Neural progenitor cell (in vitro differentiated cells): ENCODE data around the gene EFNA5. TPM values are rescaled to one million over a fixed set of nuclear protein-coding genes. Genes with fewer than 3 reads are reported as not detected.

Experiments
- DNase-seq: peaks from one replicate; pipeline ENCODE4 v3.0.0-alpha.2; 2016; ENCODE audit warnings: low spot score
- H2AFZ ChIP-seq: fragments of 200-600 bp; sonication (generic); replicated peaks from 2 replicates; pipeline ENCODE4 v1.6.1; 2016; ENCODE audit warnings: antibody characterized with exemption
- H3F3A ChIP-seq: fragments of 200-600 bp; sonication (generic); 2 replicates; pipeline ENCODE4 v1.6.1; 2016; ENCODE audit warnings: antibody characterized with exemption, low read depth
- H3K27ac ChIP-seq: fragments of 200-600 bp; sonication (generic); 2 replicates; pipeline ENCODE4 v1.5.1; 2016; ENCODE audit warnings: mild to moderate bottlenecking
- H3K27me3 ChIP-seq: fragments of 200-600 bp; sonication (generic); 2 replicates; pipeline ENCODE4 v1.6.1; 2016; ENCODE audit warnings: mild to moderate bottlenecking, moderate library complexity
- H3K36me3 ChIP-seq: fragments of 200-600 bp; sonication (generic); 2 replicates; pipeline ENCODE4 v1.5.1; 2016
- H3K4me1 ChIP-seq: fragments of 200-600 bp; sonication (generic); 2 replicates; pipeline ENCODE4 v1.6.1; 2016; ENCODE audit warnings: mixed run types
- H3K4me2 ChIP-seq: fragments of 200-600 bp; sonication (generic); 2 replicates; pipeline ENCODE4 v1.6.1; 2016
- H3K4me3 ChIP-seq: fragments of 200-600 bp; sonication (generic); 2 replicates; pipeline ENCODE4 v1.5.1; 2016
- H3K79me2 ChIP-seq: fragments of 200-600 bp; sonication (generic); 2 replicates; pipeline ENCODE4 v1.6.1; 2016; ENCODE audit warnings: low read depth
- H3K9ac ChIP-seq: fragments of 200-600 bp; sonication (generic); 2 replicates; pipeline ENCODE4 v1.6.1; 2016
- H3K9me3 ChIP-seq: fragments of 200-600 bp; sonication (generic); 2 replicates; pipeline ENCODE4 v1.5.1; 2016; ENCODE audit warnings: low read depth
- H4K20me1 ChIP-seq: fragments of 200-600 bp; sonication (generic); 2 replicates; pipeline ENCODE4 v1.6.1; 2016; ENCODE audit warnings: low read depth
- H3K27ac Mint-ChIP-seq: 3 replicates; pipeline ENCODE4 v1.8.0; 2021; ENCODE audit warnings: mixed read lengths
- H3K27me3 Mint-ChIP-seq: 2 replicates; pipeline ENCODE4 v1.8.0; 2022; ENCODE audit warnings: low read depth, mild to moderate bottlenecking, inconsistent platforms, moderate library complexity, mixed read lengths; ENCODE audit not compliant: insufficient read depth
- H3K36me3 Mint-ChIP-seq: 3 replicates; pipeline ENCODE4 v1.8.0; 2021; ENCODE audit warnings: mixed read lengths
- H3K4me1 Mint-ChIP-seq: 3 replicates; pipeline ENCODE4 v1.8.0; 2021; ENCODE audit warnings: mixed read lengths
- H3K4me3 Mint-ChIP-seq: 3 replicates; pipeline ENCODE4 v1.8.0; 2021; ENCODE audit warnings: mild to moderate bottlenecking, moderate library complexity, mixed read lengths
- H3K9me3 Mint-ChIP-seq: 3 replicates; pipeline ENCODE4 v1.8.0; 2020; ENCODE audit warnings: mixed read lengths
- CTCF ChIP-seq: fragments of 200-600 bp; sonication (generic); IDR thresholded peaks from 2 replicates; pipeline ENCODE4 v1.5.1; 2017; ENCODE audit warnings: antibody characterized with exemption, mild to moderate bottlenecking
- EZH2 ChIP-seq: fragments of 200-600 bp; sonication (generic); IDR thresholded peaks from 2 replicates; pipeline ENCODE4 v1.6.1; 2017; ENCODE audit warnings: antibody characterized with exemption, mild to moderate bottlenecking, moderate library complexity
- EZH2phosphoT487 ChIP-seq: fragments of 200-600 bp; sonication (generic); IDR thresholded peaks from 2 replicates; pipeline ENCODE4 v1.6.1; 2017; ENCODE audit warnings: antibody characterized with exemption
- total RNA-seq: library from RNA; depleted of rRNA; stranded (reverse); fragments of >200 nt; gene quantifications from 2 replicates; pipeline ENCODE4 v1.2.3, GENCODE V29; 2015; ENCODE audit warnings: low replicate concordance

Gene EFNA5
- total RNA-seq, 1 donor from 2014 or later: 105 TPM

- H3K4me3 Mint-ChIP-seq: no peak overlapping the region
- Histone ChIP-seq H3K27ac (no peak overlapping the region), H3K79me2 (peaks cover 97% of the 10 kb centered on the region), H3K4me3 (no peak overlapping the region), H4K20me1 (peaks cover 100% of the 10 kb centered on the region), H3K4me1 (no peaks in the 10 kb centered on the region), H3K36me3 (peaks cover 16% of the 10 kb centered on the region), H3K4me2 (no peak overlapping the region), H3K9ac (no peak overlapping the region), H3F3A (no peaks in the 10 kb centered on the region), H3K9me3 (no peaks in the 10 kb centered on the region), H3K27me3 (no peaks in the 10 kb centered on the region), H2AFZ (no peak overlapping the region)
- H3K9me3 Mint-ChIP-seq: no peaks in the 10 kb centered on the region
- peaks cover 20% of the 10 kb centered on the region for H3K36me3 Mint-ChIP-seq
- no peak overlapping the region for H3K27ac Mint-ChIP-seq
- no peaks in the 10 kb centered on the region for H3K27me3 Mint-ChIP-seq
- DNase-seq: no peak
- no peak for TF ChIP-seq EZH2phosphoT487
- TF ChIP-seq EZH2: no peak
- TF ChIP-seq CTCF: no peak
- H3K4me1 Mint-ChIP-seq: peaks cover 12% of the 10 kb centered on the region
Measured at GRCh38 chr5:107418071-107418470, 252.7 kb downstream of the EFNA5 start.

- H4K20me1 ChIP-seq: peaks cover 99% of the 10 kb centered on the region
- no peaks in the 10 kb centered on the region for H3K27me3 ChIP-seq
- H3K27ac Mint-ChIP-seq: no peak overlapping the region
- H3K9ac ChIP-seq: no peak overlapping the region
- H3K27me3 Mint-ChIP-seq: no peaks in the 10 kb centered on the region
- no peaks in the 10 kb centered on the region for H3K9me3 ChIP-seq
- H3K4me1 ChIP-seq: no peaks in the 10 kb centered on the region
- H3K4me2 ChIP-seq: no peak overlapping the region
- no peak for TF ChIP-seq CTCF
- no peak for TF ChIP-seq EZH2phosphoT487
- no peak for TF ChIP-seq EZH2
- no peak overlapping the region for H3K4me3 ChIP-seq
- no peaks in the 10 kb centered on the region for H3K9me3 Mint-ChIP-seq
- peaks cover 9% of the 10 kb centered on the region for H3K4me1 Mint-ChIP-seq
- DNase-seq: no peak
- H3F3A ChIP-seq: no peaks in the 10 kb centered on the region
- no peak overlapping the region for H2AFZ ChIP-seq
- peaks cover 16% of the 10 kb centered on the region for H3K36me3 ChIP-seq
- H3K36me3 Mint-ChIP-seq: peaks cover 19% of the 10 kb centered on the region
- peaks cover 99% of the 10 kb centered on the region for H3K79me2 ChIP-seq
- no peak overlapping the region for H3K27ac ChIP-seq
- no peak overlapping the region for H3K4me3 Mint-ChIP-seq
Measured at GRCh38 chr5:107415762-107416161, 255.0 kb downstream of the EFNA5 start.

- Histone ChIP-seq H3K27ac (no peak overlapping the region), H4K20me1 (peaks cover 99% of the 10 kb centered on the region), H3K4me3 (no peak overlapping the region), H3K4me2 (no peak overlapping the region), H3K9me3 (no peaks in the 10 kb centered on the region), H3F3A (peaks cover 5% of the 10 kb centered on the region), H3K36me3 (peaks cover 12% of the 10 kb centered on the region), H3K9ac (no peak overlapping the region), H3K4me1 (no peaks in the 10 kb centered on the region), H2AFZ (no peak overlapping the region), H3K79me2 (peaks cover 99% of the 10 kb centered on the region), H3K27me3 (no peaks in the 10 kb centered on the region)
- no peak for DNase-seq
- Mint-ChIP-seq H3K9me3 (no peaks in the 10 kb centered on the region), H3K4me3 (no peak overlapping the region), H3K36me3 (peaks cover 24% of the 10 kb centered on the region), H3K4me1 (peaks cover 9% of the 10 kb centered on the region), H3K27ac (no peak overlapping the region), H3K27me3 (no peaks in the 10 kb centered on the region)
- no peak for TF ChIP-seq CTCF
- TF ChIP-seq EZH2phosphoT487: no peak
- no peak for TF ChIP-seq EZH2
Measured at GRCh38 chr5:107414802-107415201, 255.9 kb downstream of the EFNA5 start.
